SK-N-MC (cell line): ENCODE results near the gene ZRANB1.

Experiments
- EZH2 ChIP-seq: fragments of 200-600 bp; sonication (generic); IDR thresholded peaks from one replicate; pipeline ENCODE4 v1.6.1; 2017; ENCODE audit warnings: antibody characterized with exemption
- FOXP2 ChIP-seq: optimal IDR thresholded peaks from 2 replicates; pipeline ENCODE3; 2011; ENCODE audit warnings: mild to moderate bottlenecking, moderate library complexity; ENCODE audit not compliant: insufficient read depth; ENCODE audit errors: extremely low read length, control extremely low read depth
- POLR2AphosphoS5 ChIP-seq: IDR thresholded peaks from 2 replicates; pipeline ENCODE4 v1.6.1; 2012; ENCODE audit warnings: mild to moderate bottlenecking, low read depth, low read length, borderline replicate concordance

GRCh38 chr10:124978376-124978725 is 36.4 kb downstream of the ZRANB1 start:
- TF ChIP-seq POLR2AphosphoS5, result no peak
- TF ChIP-seq EZH2, result no peak
- no peak for TF ChIP-seq FOXP2
